NCI-H1930 (cell line): ENCODE data around the gene BGN.

ENCODE experiments used
- DNase-seq, 2 experiments: peaks; one replicate each; lab custom pipeline; 2025; lab: John Stamatoyannopoulos, UW

The BGN gene

DNA sequence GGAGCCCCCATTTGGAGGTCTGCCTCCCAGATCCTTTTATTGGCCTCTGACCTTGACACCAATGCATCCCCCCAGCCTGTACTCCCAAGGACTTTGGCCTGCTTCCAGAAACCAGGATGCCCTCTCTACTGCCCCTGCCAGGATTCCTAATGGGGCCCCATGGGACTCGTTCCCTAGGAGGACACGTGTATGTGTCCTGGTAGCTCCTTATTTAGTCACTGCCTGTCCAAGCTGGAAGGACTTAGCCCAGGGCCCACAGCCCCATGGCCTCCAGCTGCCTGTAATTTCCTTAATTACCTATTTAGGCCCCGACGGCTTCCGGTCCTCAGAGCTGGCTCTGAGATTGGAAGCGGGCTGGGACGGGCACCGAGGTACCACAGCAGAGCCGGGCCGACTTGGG, 32.0 kb downstream of the BGN start:
- no peak for DNase-seq

DNA sequence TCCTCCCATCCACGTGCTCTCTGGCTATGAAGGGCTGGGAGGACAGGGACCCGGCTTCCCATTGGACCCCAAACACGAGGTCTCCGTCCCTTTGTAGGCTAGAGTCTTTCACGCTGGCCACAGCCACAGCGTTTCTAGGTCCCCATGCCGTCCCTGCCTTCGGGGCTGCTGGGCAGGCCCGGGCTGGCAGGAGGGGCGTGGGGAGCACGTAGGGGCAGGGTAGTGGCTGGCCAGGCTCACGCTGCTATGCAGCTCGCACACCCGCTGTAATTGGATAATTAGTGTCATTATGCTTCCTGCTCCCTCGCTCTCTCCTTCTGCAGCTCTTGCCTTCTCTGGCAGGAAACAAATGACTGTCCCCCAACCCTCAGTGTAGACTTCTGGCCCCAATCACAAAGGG, 32.4 kb downstream of the BGN start:
- no peak for DNase-seq

DNA sequence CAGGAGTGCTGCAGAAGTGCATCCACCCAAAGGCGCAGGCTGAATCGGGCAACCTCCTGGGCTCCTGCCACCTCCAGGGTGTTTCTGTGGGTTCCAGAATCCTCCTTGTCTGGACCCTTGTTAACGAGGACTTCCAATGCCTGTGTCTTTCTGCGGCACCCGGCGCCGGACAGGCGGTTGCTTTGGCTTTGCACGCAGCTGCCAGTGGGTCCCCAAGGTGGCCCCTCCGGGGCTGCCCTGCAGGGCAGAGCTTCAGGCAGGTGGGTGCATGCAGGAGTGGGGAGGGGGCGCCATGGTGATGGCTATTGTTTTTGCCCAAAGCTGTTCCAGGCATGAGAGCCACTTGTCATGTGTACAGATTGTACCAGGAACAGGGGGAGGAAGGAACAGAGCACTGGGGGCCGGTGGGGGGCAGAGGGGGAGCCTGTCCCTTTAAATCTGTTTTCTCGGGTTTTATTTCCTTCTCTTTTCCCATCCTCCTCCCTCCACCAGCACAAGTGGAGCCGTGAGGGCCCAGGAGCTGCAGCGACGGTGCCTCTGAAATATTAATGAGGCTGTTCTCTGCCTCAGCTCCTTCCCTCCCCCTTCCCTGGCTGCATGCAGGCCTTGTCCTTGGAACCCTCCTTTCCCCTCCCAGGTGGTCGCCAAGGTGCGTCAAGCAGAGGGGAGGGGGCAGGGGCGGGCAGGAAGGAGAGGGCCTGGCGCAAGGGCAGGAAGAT, 35.8 kb downstream of the BGN start:
- no peak for DNase-seq

DNA sequence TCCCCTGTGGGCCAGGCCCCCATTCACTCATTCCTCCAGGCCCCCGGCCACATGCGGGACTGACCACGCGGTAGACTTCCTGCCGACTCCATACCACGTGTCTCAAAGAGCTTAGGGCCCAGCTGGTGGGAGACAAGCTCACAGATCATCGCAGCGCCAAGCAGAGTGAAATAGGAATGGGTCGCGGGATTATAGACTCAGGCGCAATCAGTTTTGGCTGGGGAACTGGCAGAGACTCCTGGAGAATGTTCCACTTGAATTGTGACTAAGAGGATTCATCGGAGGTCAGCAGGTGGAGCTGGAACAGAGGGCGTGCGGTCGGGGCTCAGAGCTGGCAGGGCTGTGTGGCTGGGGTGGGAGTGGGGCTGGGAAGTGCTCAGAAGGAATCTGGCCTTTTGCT, 38.3 kb downstream of the BGN start:
- DNase-seq = no peak

DNA sequence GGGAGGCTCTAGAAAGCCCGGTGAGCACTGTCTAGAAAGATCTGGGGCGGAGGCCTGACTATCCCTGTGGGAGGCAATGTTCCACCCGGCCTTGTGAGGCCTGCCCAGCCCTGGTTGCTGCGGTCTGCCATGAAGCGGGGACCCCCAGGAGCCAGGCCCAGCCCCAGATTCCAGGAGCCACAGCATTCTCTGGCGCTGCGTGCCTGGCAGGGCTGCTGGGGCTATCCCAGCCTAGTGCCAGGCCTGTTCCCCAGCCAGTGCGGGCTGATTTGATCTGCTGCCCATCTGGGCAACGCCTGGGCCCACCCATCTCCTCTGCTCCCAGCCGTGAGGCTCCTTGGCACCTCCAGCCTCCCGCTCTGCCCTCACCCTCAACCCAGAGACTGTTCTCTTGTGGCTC, 42.3 kb downstream of the BGN start:
- no peak for DNase-seq

DNA sequence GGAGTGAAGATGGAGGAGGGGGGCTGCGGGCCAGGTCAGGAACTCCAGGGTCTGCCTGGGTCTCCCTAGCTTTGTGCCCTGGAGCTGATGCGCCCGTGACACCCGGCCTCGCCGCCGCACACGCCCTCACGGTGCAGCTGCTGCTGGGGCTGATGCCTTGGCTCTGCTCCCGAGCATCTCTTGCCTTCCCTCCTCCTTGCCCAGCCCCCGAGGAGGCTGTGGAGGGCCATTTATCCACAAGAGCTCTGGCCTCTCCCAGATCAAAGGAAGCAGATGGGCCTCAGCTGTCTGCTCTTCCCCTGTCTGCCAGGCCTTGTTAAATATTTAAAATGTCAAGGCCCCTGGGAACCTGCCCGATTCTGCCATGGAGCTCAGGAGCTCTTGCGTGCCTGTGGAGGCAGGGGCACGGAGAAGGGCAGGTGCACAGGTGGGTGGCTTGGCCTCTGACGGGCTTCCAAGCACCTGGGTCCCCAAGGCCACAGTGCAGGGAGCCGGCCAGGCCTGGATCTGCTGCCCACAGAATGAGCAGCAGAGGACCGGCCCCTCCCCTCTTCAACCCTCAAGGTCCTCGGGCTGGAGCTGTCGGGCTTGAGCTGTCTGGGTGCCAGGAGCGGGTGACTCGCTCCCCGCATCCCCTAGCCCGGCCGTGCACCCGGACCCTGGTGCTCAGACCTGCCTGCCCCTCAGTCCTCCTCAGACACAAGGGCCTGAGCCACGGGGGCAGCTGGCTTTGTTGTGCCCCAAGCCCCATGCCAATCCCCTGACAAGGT, 42.9 kb downstream of the BGN start:
- no peak for DNase-seq

DNA sequence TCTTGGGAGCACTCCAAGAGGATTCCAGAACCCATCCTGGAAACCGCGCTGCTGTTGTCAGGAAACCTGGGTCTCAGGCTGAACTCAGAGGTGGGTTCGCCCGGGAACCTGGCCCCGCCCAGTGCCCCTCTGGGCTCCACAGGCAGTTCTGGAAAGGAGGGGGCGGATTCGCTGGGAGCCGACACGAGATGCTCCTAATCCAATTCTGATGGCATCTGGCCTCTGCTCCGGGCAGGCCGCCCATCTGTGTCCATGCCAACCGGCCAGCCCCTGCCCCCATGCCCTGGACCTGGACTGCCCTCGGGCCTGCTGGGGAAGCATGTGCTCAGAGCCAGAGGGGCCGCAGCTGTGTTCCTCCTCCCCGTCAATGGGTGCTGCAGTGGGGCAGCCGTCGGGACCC, 43.6 kb downstream of the BGN start:
- no peak for DNase-seq

DNA sequence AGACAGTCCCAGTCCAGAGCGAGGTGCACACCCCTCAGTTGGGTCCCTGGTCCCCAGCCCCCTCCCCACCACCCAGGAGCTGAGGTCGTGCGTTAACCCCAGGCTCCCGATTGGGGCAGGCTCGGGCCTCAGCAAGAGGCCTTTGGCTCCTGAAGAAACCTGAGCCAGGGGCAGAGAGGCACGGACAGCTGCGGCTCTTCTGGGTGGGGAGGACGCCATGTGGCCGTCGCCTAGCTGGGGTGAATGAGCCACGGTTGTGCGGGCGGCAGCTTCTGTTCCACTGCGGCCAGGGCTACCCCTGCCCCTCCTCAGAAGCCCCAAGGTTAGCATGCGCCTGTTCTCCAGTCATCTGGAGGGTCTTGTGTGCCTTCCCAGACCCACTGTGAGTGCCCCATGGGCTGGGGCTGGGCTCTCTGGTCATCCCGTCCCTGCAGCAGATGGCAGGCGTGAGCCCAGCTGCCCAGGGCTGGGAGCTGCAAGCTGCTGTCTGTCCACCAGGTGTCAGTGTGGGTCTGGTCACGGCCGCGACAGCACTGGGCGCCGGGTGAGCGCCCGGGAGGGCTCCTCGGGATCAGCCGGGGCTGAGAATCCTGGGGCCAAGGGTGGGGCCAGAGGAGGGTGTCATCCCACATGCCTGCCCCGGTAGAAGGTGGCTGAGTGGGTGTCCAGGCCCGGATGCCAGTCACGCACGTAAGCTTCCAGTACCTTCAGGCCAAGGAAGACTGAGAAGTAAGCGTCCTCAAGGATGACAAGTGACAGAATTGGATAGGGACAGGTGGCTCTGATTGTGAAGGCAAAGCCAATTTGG, 44.6 kb downstream of the BGN start:
- DNase-seq = peak in 1 of 2 experiments; percentile 55

DNA sequence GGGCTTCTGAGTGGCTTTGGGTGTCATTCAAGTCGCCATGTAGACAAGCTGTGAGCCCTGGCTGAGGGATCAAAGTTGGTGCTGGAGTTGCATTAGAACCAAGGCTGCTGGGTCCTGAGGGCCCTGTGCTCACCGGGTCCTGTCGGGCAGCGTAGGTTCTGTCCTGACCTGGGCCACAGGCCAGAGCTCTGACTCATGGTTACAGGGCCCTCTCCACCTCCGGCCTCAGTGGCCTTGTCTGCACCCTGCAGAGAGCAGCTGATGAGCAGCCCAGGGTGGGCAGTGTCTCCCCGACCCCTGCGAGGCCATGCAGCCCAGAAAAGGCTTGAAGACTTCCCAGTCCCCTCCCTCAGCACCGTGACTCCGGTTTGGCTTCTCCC, 45.2 kb downstream of the BGN start:
- no peak for DNase-seq

DNA sequence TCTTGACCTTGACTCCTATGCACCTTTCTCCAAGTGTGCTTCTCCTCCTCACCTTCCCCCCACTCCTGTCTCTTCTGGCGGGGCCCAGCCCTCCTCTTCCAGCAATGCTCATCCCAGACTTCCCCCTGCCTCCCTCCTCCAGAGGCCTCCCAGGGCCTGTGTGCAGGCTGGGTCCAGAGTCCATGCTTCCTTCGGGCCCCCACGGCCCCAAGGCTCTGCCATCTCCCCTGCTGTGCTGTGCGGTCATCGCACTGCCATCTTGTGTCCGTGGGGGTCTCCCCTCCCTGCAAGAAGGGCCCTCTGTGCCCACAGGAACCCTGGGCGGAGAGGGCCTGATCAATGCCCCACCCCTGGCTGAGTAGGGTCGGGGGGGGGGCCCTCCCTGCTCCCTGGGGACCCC, 49.9 kb downstream of the BGN start:
- DNase-seq = no peak

DNA sequence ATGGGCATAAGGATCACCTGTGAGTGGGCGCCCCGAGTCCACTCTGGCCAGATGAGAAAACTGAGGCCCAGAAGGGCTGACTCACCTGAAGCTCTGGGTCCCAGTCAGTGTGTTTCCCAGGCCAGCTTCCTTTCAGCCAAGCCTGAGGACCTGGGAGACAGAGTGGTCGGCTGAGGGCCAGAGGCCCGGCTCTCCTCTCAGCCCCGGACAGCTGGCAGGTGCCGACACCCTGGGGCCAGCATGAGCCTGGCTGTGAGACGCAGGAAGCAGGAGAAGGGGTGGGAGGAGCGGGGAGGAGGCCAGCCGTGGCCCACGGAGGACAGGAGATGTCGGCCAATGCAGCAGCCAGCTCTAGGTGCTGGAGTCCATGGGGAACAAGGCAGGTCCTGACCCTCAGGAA, 51.6 kb downstream of the BGN start:
- DNase-seq = no peak

DNA sequence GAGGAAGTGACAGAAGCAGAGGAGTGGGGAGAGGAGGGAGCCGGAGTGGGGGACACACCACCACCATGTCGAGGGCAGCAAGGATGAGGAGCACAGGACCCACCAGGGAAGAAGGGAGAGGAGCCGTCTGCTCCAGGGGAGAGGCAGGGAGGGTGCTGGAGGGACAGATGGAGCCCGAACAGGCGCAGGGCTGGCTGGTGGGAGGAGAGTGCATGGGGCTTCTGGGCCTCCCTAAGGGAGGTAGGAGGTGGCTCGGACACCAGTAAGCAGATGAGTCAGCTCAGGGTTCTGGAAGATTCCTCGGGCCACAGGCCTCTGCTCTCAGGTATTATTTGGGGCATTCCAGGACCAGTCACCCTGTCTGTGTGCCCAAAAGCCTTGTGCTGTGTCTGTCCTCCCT, 52.4 kb downstream of the BGN start:
- no peak for DNase-seq

DNA sequence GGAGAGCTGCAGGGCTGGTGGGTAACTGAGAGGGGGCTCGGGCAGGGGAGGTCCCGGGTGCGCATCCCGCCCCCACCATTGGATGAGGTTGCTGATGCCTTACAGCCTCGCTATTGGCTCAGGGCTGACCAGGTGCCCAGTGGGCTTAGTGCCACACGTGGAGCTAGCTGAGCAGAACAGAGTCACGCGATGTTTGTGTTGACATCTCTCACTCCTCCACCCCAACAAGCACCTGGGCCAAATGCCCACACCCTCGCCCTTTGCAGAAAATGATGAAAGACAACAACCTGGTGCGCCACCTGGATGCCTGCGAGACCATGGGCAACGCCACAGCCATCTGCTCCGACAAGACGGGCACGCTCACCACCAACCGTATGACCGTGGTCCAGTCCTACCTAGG, 54.5 kb downstream of the BGN start:
- DNase-seq = no peak

DNA sequence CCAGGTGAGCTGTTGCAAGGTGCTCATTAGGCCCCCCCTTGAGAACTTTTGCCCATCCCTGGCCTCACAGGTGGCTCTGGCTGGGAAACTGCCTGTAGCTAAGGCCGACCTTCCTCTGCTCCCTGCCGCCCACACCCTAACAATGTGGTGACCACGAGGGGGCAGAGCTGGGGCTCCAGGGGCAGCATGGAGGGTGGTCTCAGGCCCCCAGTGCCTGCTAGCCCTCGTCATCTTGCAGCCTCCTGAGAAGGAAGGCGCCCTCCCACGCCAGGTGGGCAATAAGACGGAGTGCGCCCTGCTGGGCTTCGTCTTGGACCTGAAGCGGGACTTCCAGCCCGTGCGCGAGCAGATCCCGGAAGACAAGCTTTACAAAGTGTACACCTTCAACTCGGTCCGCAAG, 55.0 kb downstream of the BGN start:
- DNase-seq = no peak

DNA sequence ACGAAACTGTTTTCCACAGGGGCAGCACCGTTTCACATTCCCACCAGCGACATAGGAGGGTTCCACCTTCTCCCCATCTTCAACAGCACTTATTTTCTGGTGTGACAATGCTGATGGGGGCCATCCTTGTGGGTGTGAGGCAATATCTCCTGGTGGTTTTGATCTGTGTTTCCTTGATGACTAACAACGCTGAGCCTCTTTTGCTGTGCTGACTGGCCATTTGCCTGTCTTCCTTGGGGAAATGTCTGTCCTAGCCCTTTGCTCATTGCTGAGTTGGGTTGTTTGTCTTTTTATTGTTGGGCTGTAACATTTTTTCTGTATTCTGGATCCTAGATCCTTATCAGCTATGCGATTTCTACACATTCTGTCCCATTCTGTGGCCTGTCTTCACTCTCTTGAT, 56.4 kb downstream of the BGN start:
- no peak for DNase-seq

DNA sequence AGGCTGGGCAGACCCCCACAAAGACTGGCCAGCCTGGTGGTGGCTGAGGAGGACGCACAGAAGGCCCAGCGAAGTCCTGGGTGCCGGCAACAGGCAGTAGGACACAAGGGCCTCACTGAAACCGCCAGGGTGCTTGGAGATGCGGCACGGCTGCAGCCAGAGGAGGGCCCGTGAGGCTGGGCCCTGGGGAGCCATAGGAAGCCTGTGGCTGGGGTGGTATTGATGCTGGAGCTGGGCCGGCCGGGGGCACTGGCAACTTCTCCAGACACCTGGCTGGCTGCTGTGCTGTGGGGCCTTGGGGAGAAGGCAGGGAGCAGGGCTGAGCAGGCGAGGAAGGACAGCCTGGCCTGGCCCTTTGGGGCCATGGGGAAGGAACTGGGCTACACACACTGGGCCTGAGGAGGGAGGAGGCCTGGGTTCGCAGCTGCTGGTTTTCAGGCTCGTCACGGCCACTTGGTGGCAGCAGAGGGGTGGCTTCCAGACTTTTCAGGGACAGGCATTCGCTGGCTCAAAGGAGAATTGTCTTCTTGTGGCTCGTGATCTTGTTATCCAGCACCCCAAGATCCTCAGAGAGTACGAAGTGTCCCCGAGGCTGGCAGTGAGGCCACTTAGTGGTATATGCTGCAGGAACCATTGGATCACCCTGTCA, 59.9 kb downstream of the BGN start:
- peak in 1 of 2 experiments; percentile 35 for DNase-seq

DNA sequence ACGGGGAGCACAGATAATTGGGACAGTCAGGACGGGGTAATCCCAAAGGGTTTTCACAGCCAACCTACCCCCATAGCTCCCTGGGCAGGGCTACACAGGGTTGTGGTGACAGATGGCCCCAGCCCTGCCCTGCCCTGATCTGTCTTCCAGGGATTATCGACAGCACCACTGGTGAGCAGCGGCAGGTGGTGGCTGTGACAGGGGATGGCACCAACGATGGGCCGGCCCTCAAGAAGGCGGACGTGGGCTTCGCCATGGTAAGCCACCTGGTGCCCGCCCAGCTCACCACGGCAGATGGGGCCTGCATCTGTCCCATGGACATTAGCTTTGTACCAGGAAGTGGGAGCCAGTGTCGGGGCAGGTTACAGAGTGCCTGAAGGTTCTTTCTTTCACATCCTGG, 62.0 kb downstream of the BGN start:
- no peak for DNase-seq

DNA sequence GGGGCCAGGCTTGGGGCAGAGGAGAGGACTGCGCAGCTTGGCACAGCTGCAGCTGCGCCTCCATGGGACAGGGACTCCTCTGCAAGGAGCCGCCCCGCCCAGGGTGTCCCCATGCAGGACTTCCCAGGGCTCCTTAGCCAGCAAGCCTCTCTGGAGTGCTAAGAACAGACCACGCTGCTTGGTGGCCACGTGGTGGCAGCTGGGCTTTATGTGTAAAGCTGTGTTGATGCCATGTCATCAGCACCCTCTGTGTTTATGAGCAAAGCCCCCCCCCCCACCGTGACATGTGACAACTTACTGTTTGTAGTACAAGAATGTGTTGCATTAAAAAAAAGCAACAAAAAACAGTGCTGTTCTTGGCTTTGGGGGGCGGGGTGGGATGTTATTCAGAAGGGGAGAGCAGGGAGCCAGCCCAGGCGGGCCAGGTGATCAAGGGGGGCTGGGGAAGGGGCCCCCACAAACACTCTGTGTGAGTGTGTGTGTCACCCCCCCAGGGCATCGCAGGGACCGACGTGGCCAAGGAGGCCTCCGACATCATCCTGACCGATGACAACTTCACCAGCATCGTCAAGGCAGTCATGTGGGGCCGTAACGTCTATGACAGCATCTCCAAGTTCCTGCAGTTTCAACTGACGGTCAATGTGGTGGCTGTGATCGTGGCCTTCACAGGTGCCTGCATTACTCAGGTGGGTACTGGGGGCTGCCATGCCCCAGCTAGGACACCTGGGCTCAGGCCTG, 63.0 kb downstream of the BGN start:
- DNase-seq = no peak
